Measurements from ENCODE around the gene CALML6. TPM values are rescaled to one million over a fixed set of nuclear protein-coding genes. Genes with fewer than 3 reads are reported as not detected.

CALML6 gene
- total and polyA plus RNA-seq, 9 donors = 0.04 to 0.43 (median 0.13) TPM; not detected in 2

DNA sequence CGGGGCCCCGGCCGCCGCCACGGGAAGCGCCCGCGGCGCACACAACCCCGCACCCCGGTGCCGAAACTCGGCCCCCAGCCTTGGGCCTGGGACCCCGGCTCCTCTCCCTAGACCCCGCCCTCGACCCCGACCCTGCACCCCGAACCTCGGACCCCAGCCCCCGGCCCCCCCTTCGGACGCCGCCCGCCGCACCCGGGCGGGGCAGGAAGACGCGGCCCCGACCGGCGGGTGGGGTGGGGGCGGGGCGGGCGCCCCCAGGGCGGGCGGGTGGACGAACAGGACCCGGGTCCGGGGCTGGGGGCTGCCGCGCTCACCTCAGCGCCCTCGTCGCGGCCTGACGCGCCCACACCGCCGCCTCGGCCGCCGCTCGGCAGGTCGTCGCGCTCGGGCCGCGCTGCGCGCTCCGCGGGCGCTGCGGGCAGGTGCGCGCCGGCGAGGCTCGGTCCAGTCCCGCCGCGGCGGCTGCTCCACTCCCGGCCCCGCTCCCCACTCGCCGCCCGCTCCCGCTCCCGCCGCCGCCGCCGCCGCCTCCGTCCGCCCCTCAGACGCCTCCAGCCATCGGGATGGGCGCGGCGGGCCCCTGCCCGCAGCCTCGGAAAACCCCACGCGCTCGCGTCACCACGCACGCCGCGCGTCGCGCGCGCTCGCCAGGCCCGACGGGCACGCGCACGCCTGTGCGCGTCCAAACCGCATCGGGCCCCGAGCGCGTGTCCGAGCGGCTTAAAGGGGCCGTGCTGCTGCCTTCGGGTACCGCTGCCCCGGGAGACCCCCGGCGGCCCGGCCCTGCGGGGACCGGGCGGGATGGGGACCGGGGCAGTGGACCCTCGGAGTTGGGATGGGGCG, 24.3 kb upstream of the CALML6 start, which contains the start of gene GNB1:
Gene GNB1 (minus strand): TSS at position 582 of the 843 bp plus-strand sequence. CDS start 65,634 bp downstream, outside the sequence.
- H3K27ac ChIP-seq = peak within 1 kb of the TSS; percentile 92 to 95
- peak within 1 kb of the TSS; percentile 82 for H3K4me3 ChIP-seq
- 0 to 1% (median 1%) methylated on average over 16 to 136 of the region's 137 CpGs for WGBS, 3 donors
- H3K27me3 ChIP-seq = no peaks in the 10 kb centered on the region
- peaks cover 23% of the 10 kb centered on the region for H3K4me1 ChIP-seq (ENCODE audit: insufficient read depth)
- no peak for TF ChIP-seq EP300 (IDR thresholded peaks at IDR 0.05)
- TF ChIP-seq, protein P1, sequence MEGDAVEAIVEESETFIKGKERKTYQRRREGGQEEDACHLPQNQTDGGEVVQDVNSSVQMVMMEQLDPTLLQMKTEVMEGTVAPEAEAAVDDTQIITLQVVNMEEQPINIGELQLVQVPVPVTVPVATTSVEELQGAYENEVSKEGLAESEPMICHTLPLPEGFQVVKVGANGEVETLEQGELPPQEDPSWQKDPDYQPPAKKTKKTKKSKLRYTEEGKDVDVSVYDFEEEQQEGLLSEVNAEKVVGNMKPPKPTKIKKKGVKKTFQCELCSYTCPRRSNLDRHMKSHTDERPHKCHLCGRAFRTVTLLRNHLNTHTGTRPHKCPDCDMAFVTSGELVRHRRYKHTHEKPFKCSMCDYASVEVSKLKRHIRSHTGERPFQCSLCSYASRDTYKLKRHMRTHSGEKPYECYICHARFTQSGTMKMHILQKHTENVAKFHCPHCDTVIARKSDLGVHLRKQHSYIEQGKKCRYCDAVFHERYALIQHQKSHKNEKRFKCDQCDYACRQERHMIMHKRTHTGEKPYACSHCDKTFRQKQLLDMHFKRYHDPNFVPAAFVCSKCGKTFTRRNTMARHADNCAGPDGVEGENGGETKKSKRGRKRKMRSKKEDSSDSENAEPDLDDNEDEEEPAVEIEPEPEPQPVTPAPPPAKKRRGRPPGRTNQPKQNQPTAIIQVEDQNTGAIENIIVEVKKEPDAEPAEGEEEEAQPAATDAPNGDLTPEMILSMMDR (IDR thresholded peaks at IDR 0.05) = peak in 1 of 3 donors; percentile 7
- peak; percentile 78 for TF ChIP-seq POLR2A (IDR thresholded peaks at IDR 0.05)
- intact Hi-C loops (cut with DNase I) = loop anchor here (2.0 to 10.0 kb wide), 4 partner anchors 106 to 316 kb away; partner anchors contain the start of genes NADK (in 1 of the 4) and SSU72 (in 1 of the 4)
- H3K36me3 ChIP-seq = no peaks in the 10 kb centered on the region
- DNase-seq = peak; percentile 86 to 95 (median 90)
- H3K9me3 ChIP-seq = no peaks in the 10 kb centered on the region

DNA sequence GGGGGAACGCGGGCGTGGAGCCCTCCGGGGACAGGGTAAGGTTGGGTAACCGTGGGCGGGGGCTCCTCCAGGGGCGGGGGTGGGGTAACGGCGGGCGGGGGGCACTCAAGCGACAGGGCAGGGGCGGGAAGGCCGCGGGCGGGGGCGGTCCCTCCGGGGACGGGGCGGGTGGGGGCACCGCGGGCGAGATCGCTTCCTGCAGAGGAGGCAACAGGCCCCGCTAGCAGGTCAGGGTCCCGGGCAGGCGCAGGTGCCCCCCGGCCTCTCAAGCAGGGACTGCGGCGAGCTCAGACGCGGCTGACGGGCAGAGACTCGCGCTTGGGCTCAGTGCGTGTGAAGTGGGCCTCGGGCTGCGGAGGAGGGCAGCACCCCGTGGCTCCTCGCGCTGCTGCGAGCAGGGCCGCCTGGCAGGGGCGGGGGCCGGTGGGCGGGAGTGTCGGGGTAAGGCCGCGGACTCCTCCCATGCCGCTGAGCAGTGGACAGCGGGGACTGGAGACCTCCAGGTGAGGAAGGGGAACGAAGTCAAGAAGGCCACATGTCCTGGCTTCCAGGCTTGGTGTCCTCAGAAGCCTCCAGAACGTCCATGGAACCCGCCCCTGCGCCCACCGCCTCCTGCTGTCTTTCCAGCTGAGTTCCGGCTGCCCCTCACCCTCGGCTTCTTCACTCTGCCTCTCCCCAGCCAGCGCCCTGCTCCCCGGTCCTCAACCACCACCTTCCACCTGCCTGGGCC, 23.5 kb upstream of the CALML6 start:
- intact Hi-C loops (cut with DNase I) = loop anchor here (2.0 to 10.0 kb wide), 4 partner anchors 107 to 317 kb away; partner anchors contain the start of genes NADK (in 1 of the 4) and SSU72 (in 1 of the 4)
- Histone ChIP-seq H3K9me3 (no peaks in the 10 kb centered on the region), H3K27ac (peak overlapping the region; percentile 92 to 95), H3K4me1 (ENCODE audit: insufficient read depth) (peaks cover 23% of the 10 kb centered on the region), H3K27me3 (no peaks in the 10 kb centered on the region), H3K36me3 (no peaks in the 10 kb centered on the region), H3K4me3 (peak overlapping the region; percentile 82)
- DNase-seq = peak; percentile 72 to 84 (median 78)
- peak; percentile 5 for TF ChIP-seq POLR2A (IDR thresholded peaks at IDR 0.05)
- TF ChIP-seq, protein P1 (IDR thresholded peaks at IDR 0.05) = no peak
- WGBS, 3 donors = 1 to 3% (median 1%) methylated on average over 17 to 57 of the region's 59 CpGs

DNA sequence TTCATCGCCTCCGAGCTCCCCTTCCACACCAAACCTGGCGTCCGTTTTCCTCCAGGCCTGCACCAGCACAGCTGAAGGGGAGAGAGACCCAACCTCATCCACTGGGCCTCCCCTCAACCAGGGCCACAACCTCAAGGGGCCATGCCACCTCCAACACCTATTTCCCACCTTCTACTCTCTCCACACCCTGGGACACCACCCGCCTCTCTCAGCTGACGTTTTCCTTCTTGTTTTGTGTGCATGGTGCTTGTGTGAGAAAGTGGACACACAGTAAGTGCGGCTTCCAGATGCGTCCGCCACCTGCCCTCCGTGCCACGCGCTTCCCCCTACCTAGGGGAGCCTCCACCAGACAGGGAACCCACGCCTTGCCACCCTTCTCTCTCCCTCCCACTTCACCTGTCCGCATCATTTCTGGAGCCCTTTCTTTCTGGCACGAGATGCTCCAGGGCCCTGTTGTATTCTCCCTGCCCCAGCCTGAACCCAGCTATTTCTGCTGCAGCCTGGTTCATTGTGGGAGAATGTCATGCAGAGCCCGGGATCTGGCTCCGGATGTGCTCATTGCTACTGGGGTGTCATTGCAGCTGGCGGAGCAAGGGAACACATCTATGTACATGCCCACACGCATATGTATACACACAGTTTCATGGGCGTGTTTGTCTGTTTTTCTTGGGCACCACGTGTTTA, 22.8 kb upstream of the CALML6 start:
- Histone ChIP-seq H3K4me1 (ENCODE audit: insufficient read depth) (peaks cover 23% of the 10 kb centered on the region), H3K27ac (peak overlapping the region; percentile 92 to 95), H3K36me3 (no peaks in the 10 kb centered on the region), H3K27me3 (no peaks in the 10 kb centered on the region), H3K9me3 (no peaks in the 10 kb centered on the region), H3K4me3 (peak overlapping the region; percentile 82)
- DNase-seq = peak in 1 of 5 donors; percentile 25
- intact Hi-C loops (cut with DNase I) = loop anchor here in 3 of 4 donors (5.0 to 10.0 kb wide), 3 partner anchors 107 to 137 kb away; partner anchors contain the start of gene NADK (in 1 of the 3)
- TF ChIP-seq, protein P1 (IDR thresholded peaks at IDR 0.05) = no peak
- 41 to 55% (median 50%) methylated on average over 21 of the region's 21 CpGs for WGBS, 3 donors

DNA sequence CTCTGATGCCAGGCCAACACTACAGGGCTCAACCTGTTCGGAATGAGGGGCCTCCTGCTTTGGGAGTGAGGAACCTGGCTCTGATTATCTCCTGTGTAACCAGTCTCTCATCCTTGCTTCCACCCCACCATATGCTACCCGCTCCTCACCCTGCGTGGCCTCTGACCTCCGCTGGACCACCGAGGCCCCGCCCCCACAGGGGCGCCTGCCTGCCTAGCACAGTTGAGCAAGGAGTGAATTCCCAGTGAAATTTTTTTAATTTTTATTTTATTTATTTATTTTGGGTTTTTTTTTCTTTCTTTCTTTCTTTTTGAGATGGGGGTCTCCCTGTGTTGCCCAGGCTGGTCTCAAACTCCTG, 22.3 kb upstream of the CALML6 start:
- no peak for DNase-seq
- intact Hi-C loops (cut with DNase I) = loop anchor here in 3 of 4 donors (5.0 to 10.0 kb wide), 3 partner anchors 108 to 138 kb away; partner anchors contain the start of gene NADK (in 1 of the 3)
- H3K27ac ChIP-seq = no peak overlapping the region

More for the DNA sequence above, 22.3 kb upstream of the CALML6 start:
- no peak overlapping the region for H3K4me3 ChIP-seq
- peaks cover 21% of the 10 kb centered on the region for H3K4me1 ChIP-seq (ENCODE audit: insufficient read depth)
- H3K27me3 ChIP-seq = no peaks in the 10 kb centered on the region
- 60 to 72% (median 62%) methylated on average over 7 of the region's 7 CpGs for WGBS, 3 donors
- TF ChIP-seq POLR2A (IDR thresholded peaks at IDR 0.05) (no peak), EP300 (IDR thresholded peaks at IDR 0.05) (no peak)
- TF ChIP-seq, protein P1 (IDR thresholded peaks at IDR 0.05) = no peak
- H3K9me3 ChIP-seq = no peaks in the 10 kb centered on the region
- H3K36me3 ChIP-seq = no peaks in the 10 kb centered on the region
